Neuron (in vitro differentiated cells): Measurements from ENCODE around the gene UCP2.

ENCODE experiments used
- H2AFZ ChIP-seq: one replicate; pipeline ENCODE4 v1.6.1; 2013; ENCODE audit warnings: low read depth, mild to moderate bottlenecking, inconsistent platforms, low read length, moderate library complexity
- H3K27me3 ChIP-seq: one replicate; pipeline ENCODE4 v1.6.1; 2013; ENCODE audit warnings: low read length; ENCODE audit not compliant: insufficient read depth
- H3K36me3 ChIP-seq: one replicate; pipeline ENCODE4 v1.6.1; 2013; ENCODE audit warnings: low read length; ENCODE audit not compliant: insufficient read depth
- H3K4me1 ChIP-seq: one replicate; pipeline ENCODE4 v1.6.1; 2013; ENCODE audit warnings: low read length; ENCODE audit not compliant: insufficient read depth
- H3K4me3 ChIP-seq: 2 replicates; pipeline ENCODE4 v1.5.1; 2013; ENCODE audit warnings: mild to moderate bottlenecking, low read length, moderate library complexity
- H3K9me3 ChIP-seq: one replicate; pipeline ENCODE4 v1.6.1; 2013; ENCODE audit warnings: low read length

Gene UCP2

DNA sequence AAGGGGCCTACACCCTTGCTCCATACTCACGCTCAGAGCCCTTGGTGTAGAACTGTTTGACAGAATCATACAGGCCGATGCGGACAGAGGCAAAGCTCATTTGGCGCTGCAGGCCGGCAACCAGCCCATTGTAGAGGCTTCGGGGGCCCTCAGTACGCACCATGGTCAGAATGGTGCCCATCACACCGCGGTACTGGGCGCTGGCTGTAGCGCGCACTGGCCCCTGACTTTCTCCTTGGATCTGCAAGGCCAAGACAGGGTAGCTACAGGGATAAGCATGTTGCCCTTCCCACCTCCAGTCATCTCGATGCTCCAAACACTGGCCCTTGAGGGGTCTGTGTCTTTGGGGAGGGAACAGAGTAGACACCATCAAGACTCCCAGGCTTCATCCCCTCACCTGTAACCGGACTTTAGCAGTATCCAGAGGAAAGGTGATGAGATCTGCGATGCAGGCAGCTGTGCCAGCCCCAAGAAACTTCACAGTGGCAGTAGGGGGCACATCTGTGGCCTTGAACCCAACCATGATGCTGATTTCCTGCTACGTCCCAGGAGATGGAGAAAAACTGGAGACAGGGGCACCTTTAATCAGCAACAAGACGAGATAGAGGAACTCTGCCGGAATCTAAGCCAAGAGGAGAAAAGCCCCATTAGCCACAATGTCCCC lies 4.7 kb downstream of the UCP2 start:
- Histone ChIP-seq H2AFZ (no peak overlapping the region), H3K9me3 (no peaks in the 10 kb centered on the region), H3K36me3 (peaks cover 20% of the 10 kb centered on the region), H3K27me3 (no peaks in the 10 kb centered on the region), H3K4me3 (no peak overlapping the region), H3K4me1 (peaks cover 2% of the 10 kb centered on the region)

DNA sequence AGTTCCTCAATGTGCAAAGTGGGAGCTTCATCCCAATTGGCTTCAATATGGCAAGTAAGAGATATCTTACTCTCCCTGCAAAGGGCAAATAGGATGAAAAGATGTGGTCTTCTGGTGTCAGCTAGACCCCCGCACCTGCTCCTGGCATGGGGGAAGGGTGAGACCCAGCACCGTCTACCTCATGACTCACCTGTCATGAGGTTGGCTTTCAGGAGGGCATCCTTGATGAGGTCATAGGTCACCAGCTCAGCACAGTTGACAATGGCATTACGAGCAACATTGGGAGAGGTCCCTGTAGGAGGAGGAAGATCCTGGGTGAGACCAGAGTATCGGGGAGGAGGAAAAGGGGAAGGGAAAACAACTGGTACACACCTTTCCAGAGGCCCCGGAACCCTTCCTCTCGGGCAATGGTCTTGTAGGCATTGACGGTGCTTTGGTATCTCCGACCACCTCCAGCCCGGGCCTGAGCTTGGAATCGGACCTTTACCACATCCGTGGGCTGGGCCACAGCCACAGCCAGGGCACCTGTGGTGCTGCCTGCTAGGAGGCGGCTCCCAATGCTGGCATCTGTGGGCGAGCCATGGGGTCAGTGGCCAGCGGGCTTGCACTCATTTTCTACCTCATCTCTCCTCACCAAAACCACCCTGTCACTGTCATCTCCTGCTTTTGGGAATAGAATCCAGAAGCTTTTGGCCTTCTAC lies 6.0 kb downstream of the UCP2 start:
- H3K9me3 ChIP-seq: no peaks in the 10 kb centered on the region
- no peaks in the 10 kb centered on the region for H3K4me1 ChIP-seq
- no peak overlapping the region for H3K4me3 ChIP-seq
- peaks cover 20% of the 10 kb centered on the region for H3K36me3 ChIP-seq
- no peak overlapping the region for H2AFZ ChIP-seq
- H3K27me3 ChIP-seq: no peaks in the 10 kb centered on the region

DNA sequence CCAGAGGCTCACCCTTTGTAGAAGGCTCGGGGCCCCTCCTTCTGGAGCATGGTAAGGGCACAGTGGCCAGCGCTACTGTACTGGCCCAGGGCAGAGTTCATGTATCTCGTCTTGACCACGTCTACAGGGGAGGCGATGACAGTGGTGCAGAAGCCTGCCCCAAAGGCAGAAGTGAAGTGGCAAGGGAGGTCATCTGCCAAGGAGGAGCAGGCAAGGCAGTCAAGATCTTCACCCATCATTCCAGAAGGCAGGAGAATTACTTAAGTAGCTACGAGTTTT lies 7.2 kb downstream of the UCP2 start:
- Histone ChIP-seq H2AFZ (no peak overlapping the region), H3K9me3 (no peaks in the 10 kb centered on the region), H3K4me1 (no peaks in the 10 kb centered on the region), H3K27me3 (no peaks in the 10 kb centered on the region), H3K4me3 (no peak overlapping the region), H3K36me3 (peaks cover 20% of the 10 kb centered on the region)

DNA sequence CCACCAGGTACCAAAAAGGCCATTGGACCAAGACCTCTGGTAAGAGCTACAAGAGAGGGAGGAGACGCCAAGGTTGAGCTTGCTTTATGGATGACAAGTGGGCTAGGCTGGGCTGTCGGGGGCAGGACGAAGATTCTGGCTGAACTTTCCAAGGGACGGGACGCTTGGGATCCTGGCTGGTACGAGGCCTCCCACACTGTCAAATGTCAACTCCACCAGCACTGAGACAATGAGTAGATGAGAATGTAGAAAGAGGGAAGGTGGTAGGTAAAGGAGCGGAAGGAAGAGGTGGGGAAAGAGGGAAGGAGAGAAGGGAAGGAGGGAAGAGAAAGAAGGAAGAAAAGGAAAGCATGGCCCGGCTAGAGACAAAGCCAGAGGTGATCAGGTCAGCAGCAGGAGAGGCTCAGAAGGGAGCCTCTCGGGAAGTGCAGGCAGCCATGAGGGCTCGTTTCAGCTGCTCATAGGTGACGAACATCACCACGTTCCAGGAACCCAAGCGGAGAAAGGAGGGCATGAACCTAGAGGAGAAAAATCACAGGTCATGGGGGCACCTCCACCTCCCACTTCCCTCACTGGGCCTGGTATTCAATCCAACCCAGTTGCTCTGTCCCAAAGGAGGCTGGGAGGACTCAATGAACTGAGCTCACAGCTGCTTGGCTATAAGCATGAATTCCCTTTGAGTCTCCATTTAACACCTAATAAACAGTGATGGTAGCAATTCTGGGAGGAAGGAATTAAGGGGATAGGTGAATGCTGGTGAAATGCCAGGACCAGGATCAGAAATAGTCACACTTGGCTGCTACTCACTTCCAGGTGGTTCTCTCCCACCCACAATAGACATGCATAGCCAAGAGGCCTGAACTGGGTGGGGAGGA lies 7.8 kb downstream of the UCP2 start:
- H2AFZ ChIP-seq: no peak overlapping the region
- no peaks in the 10 kb centered on the region for H3K27me3 ChIP-seq
- H3K4me3 ChIP-seq: no peak overlapping the region
- H3K36me3 ChIP-seq: peaks cover 15% of the 10 kb centered on the region
- no peaks in the 10 kb centered on the region for H3K9me3 ChIP-seq
- H3K4me1 ChIP-seq: no peaks in the 10 kb centered on the region

DNA sequence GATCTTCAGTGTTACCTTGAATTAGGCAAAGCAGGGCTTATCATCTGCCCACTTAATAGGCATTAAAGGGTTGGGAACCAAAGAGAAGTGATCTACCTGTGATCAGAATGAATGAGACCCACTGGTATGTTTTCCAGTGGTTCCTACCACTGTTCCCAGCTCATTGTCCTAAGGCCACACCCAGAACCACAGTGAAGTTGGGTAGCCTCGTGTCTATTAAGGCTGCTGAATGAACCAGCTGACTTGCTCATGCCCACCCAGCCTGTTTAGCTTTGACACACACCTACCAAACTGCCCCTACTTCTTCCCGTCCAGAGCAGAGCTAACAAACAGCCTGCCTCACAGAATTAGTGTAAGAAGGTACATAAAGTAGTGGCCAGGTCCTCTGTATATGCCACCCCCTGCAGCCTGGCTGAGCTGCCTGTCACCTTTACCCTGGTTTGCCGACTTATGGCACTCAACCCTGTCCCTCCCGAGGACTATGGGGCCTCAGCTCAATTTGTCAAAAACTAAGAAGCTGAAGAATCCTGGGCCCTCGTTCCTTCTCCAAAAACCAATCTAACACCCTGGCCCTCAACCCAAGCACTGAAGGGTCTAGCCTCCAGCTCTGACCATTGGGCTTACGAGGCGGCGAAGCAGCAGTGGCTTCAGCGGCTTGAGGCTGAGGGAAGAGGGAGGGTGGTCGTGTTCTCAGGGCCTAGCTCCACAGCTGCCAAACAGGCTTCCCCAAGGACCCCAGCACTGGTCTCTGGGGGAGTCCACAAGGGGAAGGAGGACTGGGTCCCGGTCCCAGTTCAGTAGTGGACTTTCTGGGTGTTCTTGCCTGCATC lies 9.8 kb downstream of the UCP2 start:
- no peaks in the 10 kb centered on the region for H3K27me3 ChIP-seq
- H3K9me3 ChIP-seq: no peaks in the 10 kb centered on the region
- H2AFZ ChIP-seq: no peak overlapping the region
- H3K4me1 ChIP-seq: no peaks in the 10 kb centered on the region
- peaks cover 7% of the 10 kb centered on the region for H3K36me3 ChIP-seq
- H3K4me3 ChIP-seq: no peak overlapping the region

DNA sequence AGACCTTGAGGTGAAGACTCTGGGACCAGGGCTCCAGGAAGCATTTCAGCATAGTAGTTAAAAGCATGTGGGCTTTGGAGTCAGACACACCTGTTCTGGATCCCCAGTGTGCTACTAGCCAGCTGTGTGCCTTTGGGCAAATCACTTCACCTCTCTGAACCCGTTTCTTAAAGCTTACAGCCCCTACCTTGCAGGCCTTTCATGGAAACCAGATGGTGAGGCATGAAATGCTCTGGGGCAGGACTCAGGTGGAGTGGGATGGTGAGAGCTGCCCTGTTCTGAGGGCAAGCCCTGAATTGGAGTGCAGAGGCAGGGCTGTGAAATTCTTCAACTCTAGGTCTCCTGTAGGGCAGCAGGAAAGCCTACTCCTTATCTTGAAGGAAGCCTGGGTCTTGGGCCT lies 10.5 kb downstream of the UCP2 start:
- no peaks in the 10 kb centered on the region for H3K4me1 ChIP-seq
- no peak overlapping the region for H2AFZ ChIP-seq
- H3K9me3 ChIP-seq: no peaks in the 10 kb centered on the region
- H3K36me3 ChIP-seq: peaks cover 1% of the 10 kb centered on the region
- no peaks in the 10 kb centered on the region for H3K27me3 ChIP-seq
- no peak overlapping the region for H3K4me3 ChIP-seq

DNA sequence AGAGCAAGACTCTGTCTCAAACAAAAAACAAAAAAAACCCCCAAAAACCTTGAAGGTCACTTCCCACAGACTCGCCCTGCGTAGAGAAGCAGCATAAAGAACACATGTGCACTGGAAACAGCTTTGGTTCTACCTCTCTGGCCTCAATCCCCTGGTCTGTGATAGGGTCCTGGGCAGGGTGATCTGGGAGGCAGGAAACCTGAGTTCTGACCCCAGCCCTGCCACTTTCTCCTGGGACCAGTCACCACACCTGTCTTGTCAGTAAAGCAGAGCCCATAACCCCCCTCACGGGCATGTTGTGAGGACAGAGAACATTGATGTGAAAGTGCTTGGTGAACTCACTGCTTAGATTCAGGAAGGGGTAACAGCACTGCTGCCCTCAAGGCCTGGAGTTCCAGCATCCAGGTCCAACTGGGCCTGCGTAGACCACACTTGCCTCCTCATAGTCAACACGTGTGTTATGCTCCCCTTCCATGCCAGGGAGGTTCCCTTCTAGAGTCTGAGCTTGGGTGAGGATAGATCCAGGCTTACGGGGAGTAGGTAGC lies 11.4 kb downstream of the UCP2 start:
- Histone ChIP-seq H3K4me3 (no peak overlapping the region), H3K27me3 (no peaks in the 10 kb centered on the region), H3K36me3 (no peaks in the 10 kb centered on the region), H3K4me1 (no peaks in the 10 kb centered on the region), H3K9me3 (no peaks in the 10 kb centered on the region), H2AFZ (no peak overlapping the region)

DNA sequence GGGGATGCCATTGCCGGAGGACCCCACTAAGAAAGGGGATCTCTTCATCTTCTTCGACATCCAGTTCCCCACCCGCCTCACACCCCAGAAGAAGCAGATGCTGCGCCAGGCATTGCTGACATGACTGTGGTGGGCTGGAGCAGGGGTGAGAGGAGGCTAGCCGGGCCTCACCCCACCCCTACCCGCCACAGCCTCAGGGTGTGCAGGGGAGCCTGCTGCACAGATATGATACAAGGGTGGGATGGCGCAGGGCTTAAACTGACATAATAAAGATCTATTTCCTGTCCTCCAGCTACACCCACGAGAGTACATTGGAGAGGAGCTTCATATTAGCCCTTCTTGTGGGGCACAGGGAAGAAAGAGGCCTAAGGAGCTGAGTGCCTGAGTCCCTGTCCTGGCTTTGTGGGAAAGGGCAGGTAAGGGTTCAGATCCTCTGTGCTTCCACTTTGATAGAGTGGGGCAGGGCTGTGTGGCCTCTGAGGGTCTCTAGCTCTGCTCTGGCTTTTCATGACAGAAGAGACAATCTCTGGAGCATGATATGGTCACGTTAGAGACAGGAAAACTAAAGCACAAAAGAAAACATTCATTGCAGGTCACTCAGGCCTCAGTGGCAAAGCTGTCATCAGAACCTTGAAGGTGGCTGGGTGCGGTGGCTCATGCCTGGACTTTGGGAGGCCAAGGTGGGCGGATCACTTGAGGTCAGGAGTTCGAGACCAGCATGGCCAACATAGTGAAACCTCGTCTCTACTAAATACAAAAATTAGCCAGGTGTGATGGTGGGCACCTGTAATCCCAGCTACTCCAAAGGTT lies 12.4 kb downstream of the UCP2 start:
- H3K9me3 ChIP-seq: no peaks in the 10 kb centered on the region
- H3K27me3 ChIP-seq: no peaks in the 10 kb centered on the region
- no peak overlapping the region for H3K4me3 ChIP-seq
- H3K36me3 ChIP-seq: no peaks in the 10 kb centered on the region
- no peaks in the 10 kb centered on the region for H3K4me1 ChIP-seq
- H2AFZ ChIP-seq: no peak overlapping the region

DNA sequence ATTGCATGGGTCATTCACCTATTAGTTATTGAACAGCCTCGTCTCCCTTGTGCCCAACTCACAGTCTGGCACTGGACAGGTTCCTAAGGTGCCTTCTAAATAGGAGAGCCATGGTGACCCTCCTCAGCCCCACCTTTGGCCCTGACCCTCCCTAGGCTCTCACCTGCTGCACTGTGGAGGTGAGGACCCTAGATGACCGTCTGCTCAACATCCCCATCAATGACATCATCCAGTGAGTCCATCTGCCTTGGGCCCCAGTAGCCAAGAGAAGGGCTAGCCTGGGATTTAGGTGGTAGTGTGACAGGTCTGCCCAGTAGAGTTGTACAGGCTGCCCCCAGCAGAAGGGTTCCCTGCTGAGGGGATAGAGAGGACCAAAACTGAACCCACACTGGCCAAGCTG lies 13.6 kb downstream of the UCP2 start:
- Histone ChIP-seq H3K27me3 (no peaks in the 10 kb centered on the region), H2AFZ (no peak overlapping the region), H3K4me1 (no peaks in the 10 kb centered on the region), H3K4me3 (no peak overlapping the region), H3K36me3 (no peaks in the 10 kb centered on the region), H3K9me3 (no peaks in the 10 kb centered on the region)

DNA sequence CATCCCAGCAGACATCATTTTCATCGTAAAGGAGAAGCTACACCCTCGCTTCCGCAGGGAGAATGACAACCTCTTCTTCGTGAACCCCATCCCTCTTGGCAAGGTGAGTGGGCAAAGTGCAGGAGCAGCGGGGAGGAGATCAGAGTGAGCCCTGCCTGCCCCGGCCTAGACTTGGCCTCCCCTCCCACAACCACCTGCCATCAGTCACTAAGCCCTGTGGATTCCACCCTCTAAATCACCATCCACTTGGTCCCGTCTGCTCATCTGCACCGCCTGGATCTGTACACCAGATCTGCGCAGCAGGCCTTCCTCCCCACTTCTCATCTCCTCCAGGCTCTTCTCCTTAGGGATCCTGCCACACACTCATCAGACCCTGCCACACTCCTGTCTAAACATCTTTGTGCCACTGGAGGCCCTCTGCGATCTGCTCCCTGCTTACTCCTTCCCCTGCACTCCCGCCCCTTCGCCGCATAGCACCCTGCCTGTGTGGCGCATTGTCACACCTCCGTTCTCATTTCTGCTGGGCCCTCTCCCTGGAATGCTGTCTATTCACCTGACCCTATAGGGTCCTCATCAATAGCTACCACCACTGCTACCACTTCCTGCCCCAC lies 14.2 kb downstream of the UCP2 start:
- Histone ChIP-seq H3K27me3 (no peaks in the 10 kb centered on the region), H2AFZ (no peak overlapping the region), H3K36me3 (no peaks in the 10 kb centered on the region), H3K9me3 (no peaks in the 10 kb centered on the region), H3K4me1 (no peaks in the 10 kb centered on the region), H3K4me3 (no peak overlapping the region)

DNA sequence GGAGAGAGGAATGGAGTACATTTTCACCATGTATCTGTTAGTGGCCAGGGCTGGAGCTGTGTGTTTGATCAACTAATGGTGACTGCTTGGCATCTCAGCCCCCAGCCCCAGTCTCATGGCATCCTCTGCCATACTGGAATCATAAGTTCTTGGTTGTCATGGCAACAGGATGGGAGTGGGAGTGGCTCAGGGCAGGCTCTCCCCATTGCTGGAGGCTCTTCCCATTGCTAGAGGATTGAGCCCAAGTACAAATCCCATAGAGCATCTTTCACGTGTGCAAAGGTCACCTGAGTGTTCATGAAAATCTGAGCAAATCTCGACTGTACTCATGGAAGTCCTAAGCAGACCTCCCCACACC lies 16.9 kb downstream of the UCP2 start:
- Histone ChIP-seq H3K4me1 (no peaks in the 10 kb centered on the region), H3K9me3 (no peaks in the 10 kb centered on the region), H2AFZ (no peak overlapping the region), H3K27me3 (no peaks in the 10 kb centered on the region), H3K36me3 (no peaks in the 10 kb centered on the region), H3K4me3 (no peak overlapping the region)
